GM18873 (cell line): Measurements from ENCODE around the gene MRI1.
"Not testable (repeated sequence)": the region's sequence is repeated elsewhere in the genome, so short reads cannot be mapped to it uniquely, and the experiment has no call there.

ENCODE experiments used
- ATAC-seq: cut with Tn5 transposase; IDR thresholded peaks from one replicate; pipeline ENCODE4 v1.9.1; 2021; ENCODE audit warnings: mild to moderate bottlenecking, moderate library complexity, moderate number of reproducible peaks; ENCODE audit not compliant: unreplicated experiment, low FRiP score

MRI1 gene

DNA sequence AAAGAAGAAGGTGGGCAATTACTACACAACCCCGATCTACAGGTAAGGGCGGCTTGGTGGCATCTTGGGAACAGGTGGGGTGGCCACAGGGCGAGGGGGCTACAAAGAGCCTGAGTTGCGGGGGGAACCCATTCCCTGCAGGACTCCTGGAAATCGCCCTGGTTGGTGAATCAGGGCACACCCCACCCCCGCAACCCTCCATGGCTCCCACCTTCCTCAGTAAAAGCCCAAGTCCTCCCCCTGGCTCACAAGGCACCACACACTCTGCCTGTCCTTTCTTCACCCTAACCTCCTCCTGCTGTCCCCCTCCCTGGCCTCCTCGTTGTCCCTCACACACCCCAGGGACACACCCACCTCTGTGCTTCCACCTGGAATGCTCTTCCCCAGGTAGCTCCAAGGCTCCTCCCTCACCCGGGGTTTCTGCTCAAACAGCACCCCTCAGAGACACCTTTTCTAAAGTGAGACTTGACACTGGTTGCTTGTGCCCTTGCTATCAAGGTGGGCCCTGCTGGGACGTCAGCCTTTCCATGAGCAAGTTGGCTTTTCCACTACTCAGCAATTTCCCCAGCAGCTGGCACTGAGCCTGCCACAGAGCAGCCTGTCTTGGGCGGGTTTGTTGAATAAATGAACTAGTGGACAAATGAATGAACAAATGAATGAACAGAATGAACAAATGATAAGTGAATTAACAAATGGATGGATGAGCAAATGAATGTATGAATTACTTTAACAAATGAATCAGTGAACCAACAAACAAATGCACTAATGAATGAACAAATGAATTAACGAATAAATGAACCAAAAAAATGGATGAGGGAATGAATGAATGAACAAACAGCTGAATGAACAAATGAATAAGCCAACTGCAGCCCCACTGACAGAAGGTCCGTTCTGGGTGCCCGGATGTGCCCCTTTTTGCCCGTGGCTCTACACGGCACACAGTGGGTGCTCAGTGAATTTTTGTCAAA, 6.2 kb upstream of the MRI1 start:
- no peak for ATAC-seq

DNA sequence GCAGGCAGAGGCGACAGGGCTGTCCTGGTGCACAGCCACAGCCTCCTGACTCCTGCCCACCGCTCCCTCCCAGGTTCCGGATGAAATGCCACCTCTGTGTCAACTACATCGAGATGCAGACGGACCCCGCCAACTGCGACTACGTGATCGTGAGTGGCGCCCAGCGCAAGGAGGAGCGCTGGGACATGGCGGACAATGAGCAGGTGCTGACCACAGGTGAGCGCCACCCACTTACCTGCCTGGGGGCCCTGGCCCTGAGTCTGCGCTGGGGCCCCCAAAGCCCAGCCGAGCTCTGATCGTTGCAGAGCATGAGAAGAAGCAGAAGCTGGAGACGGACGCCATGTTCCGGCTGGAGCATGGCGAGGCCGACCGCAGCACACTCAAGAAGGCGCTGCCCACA, 5.5 kb upstream of the MRI1 start:
- ATAC-seq: no peak

DNA sequence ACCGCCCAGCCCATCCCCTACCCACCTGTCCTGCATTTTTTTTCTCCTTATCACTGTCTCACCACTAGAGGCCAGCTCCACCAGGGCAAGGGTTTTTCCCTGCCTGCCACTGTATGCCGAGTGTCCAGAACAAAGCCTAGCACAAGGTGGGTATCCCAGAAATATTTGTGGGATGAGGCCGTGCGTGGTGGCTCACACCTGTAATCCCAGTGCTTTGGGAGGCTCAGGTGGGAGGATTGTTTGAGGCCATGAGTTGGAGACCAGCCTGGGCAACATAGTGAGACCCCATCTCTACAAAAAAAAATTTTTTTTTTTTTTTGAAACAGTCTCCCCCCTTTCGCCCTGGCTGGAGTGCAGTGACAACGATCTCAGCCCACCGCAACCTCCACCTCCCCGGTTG, 2.9 kb upstream of the MRI1 start:
- no peak for ATAC-seq

DNA sequence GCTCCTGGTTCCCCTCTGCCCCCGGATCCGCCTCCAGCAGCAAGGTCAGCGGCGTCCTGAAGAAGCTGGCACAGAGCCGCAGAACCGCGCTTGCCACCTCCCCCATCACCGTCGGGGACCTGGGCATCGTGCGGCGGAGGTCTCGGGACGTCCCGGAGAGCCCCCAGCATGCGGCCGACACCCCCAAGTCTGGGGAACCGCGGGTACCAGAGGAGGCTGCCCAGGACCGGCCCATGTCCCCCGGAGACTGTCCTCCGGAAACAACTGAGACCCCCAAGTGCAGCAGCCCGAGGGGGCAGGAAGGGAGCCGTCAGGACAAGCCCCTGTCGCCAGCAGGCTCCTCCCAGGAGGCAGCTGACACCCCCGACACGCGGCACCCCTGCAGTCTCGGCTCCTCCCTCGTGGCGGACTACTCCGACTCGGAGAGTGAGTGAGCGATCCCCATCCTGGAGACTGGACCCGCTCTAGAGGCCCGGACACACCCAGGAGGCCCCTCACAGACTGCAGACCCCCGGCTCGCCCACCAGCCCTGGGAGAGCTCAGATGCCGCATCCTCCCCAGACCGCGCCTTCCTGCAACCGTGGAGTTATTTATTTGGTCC, 1.6 kb upstream of the MRI1 start:
- no peak for ATAC-seq

DNA sequence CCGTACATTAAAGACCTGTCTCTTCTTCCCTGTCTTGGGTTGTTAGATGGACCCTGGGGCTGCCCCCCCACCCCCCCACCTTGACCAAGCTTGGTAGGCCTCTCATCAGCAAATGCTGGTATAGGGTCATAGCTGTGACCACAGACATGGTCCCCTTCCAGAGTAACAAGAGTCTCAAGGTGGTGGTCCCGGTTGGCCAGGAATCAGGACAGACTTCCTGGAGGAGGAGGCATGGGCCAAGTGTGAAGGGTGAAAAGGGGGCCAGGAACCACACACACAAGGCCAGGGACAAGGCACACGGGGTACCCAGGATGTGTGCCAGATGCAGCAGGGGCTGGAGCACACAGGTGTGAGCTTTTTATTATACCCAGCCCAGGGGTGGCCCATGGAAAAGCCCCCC, 1.1 kb upstream of the MRI1 start:
- no peak for ATAC-seq

DNA sequence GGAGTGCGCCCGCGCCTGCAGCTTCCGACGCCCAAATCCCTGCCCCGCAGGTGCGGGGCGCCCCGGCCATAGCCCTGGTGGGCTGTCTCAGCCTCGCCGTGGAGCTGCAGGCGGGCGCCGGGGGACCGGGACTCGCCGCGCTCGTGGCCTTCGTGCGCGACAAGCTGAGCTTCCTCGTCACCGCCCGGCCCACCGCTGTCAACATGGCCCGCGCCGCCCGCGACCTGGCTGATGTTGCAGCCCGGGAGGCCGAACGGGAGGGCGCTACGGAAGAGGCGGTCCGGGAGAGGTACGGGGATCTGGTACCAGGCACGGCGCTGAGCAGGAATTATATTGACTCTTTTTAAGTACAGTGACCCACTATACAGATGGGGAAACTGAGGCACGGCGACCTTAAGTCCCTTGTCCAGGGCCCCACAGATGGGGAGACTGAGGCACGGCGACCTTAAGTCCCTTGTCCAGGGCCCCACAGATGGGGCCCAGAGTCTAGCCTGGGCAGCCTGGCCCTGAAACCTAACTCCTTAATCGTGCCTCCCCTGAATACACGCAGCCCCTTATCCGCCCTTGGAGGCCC, 586 bp downstream of the MRI1 start:
- ATAC-seq: no peak

DNA sequence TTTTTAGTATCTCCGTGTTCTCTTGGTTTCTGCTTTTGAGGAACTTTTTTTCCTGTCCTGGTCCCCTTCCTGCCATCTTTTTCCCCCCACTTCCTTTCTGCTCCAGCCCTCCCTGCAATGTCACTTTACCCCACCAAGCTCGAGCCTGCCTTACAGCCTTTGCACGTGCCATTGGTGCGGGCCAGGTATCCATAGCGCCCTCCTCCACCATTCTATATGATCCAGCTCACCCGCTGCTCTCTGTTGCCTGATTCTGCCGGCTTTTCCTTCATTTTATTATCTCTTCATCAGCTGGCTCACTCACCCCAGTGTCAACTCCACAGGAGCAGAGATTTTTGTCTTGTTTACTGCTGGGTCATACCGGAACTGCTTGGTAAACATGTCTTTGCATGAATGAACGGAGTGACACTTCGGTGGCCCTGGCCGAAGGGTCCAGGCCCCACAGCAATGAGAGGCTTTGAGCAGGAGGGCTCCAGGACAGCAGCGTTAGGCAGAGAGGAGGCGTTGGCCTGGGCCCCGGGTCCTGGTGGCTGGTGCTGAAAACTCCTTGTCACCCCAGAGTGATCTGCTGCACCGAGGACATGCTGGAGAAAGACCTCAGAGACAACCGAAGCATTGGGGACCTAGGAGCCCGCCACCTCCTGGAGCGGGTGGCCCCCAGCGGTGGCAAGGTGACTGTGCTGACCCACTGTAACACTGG, 1.2 kb downstream of the MRI1 start:
- no peak for ATAC-seq

DNA sequence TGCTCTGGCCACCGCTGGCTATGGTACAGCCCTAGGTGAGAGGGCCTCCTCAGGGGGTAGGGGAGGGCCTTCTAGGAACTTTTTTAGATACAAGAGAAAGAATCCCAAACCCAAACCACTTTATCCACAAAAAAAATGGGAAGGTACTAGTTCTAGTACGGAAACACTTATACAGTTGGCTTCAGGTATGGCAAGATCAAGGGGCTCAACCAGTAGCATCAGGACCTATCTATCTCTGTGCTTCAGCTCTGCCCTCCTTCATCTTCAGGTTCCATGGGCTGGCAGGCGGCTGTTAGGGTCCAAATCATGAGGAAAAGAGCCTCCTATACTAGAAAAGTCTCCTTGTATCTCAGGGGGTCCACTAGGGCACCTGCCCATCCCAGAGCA, 1.8 kb downstream of the MRI1 start:
- ATAC-seq: no peak

DNA sequence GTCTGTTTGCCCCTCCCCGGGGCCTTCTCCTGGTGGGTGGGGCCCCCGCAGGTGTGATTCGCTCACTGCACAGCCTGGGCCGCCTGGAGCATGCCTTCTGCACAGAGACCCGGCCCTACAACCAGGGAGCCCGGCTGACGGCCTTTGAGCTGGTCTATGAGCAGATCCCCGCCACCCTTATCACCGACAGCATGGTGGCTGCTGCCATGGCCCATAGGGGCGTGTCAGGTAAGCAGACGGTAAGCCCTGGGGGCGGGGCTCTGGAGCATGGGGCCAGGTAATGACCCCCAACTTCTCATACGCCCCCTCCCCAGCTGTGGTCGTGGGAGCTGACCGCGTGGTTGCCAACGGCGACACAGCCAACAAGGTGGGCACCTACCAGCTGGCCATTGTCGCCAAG, 4.2 kb downstream of the MRI1 start:
- ATAC-seq: no peak

DNA sequence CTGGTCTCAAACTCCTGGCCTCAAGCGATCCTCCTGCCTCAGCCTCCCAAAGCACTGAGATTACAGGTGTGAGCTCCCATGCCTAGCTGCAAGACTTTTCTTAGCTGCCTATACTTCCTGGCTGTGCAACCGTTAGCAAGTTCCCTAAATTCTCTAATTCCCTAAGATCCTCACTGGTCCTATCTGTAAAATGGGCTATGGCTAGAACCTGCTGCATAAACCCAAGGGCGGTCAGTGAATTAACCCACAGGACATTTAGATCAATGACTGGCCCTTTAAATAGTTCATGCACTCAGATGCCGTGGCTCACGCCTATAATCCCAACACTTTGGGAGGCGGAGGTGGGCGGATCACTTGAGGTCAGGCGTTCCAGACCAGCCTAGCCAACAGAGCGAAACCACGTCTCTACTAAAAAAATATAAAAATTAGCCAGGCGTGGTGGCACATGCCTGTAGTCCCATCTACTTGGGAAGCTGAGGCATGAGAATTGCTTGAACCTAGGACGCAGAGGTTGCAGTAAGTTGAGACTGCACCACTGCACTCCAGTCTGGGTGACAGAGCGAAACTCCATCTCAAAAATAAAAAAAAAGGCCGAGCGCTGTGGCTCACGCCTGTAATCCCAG, 5.8 kb downstream of the MRI1 start:
- no peak for ATAC-seq

DNA sequence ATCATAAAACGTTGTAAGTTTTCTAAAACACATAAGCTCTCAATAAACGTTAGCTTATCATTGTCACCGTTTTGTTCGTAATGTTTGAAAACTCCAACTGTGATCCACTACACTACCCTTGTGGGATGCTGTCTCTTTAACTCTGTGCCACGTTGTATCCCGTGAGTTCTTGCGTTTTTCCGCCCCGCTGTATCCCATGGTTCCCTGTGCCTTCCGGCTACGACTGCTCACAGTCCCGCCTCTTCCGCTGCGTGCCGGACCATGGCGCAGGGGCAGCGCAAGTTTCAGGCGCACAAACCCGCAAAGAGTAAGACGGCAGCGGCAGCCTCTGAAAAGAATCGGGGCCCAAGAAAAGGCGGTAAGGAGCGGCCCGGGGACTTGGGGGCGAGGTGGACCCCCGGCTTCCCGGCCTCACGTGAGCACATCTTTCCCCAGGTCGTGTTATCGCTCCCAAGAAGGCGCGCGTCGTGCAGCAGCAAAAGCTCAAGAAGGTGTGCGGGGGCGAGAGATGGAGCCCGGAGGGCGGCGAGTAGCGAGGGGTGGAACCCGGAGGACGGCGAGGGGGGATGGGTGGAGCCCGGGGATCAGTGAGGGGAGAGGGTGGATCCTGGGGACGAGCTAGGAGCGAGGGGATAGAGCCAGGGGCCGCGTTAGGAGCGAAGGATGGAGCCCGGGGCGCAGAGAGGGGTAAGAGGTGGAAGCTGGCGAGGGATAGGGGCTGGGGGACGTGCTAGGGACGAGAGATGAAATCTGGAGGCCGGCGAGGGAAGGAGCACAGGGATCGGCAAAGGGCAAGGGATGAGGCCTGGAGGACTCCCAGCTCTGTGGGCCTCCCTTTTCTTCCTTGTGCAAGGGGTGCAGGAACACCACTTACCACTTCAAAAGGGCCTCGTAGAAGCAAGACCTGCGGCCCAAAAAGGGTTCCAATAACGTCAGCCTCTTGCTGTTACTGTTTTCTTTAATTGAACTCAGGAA, 10.2 kb downstream of the MRI1 start, which contains the start of gene C19orf53:
C19orf53 (plus strand) TSS at position 240 of the 975 bp plus-strand sequence; CDS start at position 262, 22 bp downstream.
- peak; percentile 81 for ATAC-seq

DNA sequence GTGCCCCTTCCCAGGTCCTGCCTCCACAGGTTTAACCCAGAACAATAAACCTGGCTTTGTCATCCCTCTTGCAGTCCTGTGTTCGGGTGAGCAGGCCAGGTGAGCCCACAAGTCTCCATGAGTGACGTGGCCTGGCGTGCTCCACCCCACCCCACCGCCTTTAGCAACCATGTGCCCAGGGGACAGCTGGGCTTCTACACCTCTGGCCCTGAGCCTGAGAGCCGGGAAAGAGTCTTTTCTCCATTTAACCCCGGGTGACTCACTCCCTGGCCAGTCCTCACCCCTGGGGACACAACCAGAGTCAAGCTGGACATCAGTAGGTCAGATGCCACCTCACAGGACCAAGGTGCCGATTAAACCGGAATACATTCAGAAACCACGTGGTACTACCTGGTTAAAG, 14.1 kb downstream of the MRI1 start:
- no peak for ATAC-seq

DNA sequence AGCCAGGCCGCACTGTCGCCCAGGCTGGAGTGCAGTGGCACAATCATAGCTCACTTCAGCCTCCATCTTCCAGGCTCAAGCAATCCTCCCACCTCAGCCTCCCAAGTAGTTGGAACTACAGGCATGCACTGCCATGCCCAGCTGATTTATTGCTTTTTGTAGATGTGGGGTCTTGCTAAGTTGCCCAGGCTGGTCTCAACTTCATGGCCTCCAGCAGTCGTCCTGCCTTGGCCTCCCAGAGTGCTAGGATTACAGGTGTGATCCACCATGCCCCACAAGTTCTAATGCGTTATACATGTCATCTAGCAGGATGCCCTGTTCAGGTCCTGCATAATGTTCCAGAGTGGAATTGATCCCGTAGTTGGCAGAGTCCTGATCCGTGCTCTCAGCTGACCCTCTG, 14.5 kb downstream of the MRI1 start:
- no peak for ATAC-seq

DNA sequence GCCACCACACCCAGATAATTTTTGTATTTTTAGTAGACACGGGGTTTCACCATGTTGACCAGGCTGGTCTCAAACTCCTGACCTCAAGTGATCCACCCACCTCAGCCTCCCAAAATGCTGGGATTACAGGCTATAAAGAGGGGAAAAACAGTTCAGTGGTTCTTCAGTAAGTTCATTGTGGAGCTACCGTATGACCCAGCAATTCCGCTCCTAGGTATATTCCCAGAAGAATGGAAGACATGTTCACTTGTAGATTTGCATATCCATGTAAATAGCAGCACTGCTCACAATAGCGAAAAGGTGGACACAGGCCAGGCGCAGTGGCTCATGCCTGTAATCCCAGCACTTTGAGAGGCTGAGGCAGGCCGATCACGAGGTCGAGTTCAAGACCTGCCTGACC, 15.5 kb downstream of the MRI1 start:
- ATAC-seq: not testable (repeated sequence)

DNA sequence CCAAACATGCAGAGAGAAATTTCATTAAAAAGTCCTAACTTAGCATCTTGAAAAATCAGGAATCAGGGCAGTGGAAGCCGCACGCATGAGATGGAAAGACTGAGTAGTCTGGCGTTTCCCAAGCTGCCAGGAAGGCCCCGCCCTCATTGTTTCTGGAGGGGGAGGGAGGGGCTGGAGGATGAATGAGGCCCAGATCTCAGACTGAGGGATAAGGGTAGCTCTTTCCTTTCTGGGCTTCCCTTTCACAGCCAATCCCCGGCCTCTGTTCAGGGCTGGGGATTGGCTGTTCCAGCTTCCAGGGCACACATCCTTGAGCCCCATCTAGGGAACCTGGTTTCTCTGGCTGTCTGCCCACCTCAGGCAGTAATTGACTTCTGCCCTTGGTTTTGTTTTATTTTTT, 17.2 kb downstream of the MRI1 start:
- no peak for ATAC-seq

DNA sequence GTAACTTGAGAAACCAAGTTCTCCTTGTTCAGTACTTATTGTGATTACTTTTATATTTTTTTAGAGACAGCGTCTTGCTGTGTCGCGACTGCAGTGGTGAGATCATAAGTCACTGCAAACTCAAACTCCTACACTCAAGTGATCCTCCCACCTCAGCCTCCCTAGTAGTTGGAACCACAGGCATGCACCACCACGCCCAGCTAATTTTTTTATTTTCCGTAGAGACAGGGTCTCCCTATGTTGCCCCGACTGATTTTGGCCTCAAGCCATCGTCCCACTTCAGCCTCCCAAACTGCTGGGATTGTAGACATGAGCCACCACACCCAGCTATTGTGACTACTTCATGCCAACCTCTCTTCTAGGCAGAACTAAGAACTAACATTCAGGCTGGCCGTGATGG, 18.2 kb downstream of the MRI1 start:
- no peak for ATAC-seq

DNA sequence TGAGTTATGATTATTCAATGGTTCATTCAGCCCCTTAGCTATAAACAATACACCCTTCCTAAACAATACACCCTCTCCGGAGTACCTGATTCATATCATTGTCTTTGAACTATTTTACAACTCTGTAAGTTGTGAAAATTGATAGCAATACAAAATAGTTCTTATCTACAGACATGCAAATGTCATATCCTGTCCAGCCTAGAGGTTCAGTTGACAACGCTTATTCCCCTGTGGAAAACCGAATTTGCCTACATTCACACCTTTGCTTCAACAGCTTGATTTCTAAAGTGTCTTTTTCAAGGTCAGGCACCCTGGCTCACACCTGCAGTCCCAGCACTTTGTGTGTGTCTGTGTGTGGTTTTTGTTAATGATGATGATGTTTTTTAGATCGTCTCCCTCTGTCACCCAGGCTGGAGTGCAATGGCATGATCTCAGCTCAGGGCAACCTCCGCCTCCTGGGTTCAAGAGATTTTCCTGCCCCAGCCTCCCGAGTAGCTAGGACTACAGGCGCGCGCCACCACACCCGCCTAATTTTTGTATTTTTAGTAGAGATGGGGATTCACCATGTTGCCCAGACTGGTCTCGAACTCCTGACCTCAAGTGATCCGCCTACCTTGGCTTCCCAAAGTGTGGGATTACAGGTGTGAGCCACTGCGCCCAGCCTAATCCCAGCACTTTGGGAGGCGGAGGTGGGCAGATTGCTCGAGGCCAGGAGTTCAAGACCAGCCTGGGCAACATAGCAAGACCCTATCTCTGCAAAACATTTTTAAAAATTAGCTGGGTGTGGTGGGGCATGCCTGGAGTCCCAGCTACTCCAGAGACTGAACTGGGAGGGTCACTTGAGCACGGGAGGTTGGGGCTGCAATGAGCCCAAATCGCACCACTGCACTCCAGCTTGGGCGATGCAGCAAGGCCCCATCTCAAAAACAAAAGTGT, 19.5 kb downstream of the MRI1 start:
- ATAC-seq: no peak

DNA sequence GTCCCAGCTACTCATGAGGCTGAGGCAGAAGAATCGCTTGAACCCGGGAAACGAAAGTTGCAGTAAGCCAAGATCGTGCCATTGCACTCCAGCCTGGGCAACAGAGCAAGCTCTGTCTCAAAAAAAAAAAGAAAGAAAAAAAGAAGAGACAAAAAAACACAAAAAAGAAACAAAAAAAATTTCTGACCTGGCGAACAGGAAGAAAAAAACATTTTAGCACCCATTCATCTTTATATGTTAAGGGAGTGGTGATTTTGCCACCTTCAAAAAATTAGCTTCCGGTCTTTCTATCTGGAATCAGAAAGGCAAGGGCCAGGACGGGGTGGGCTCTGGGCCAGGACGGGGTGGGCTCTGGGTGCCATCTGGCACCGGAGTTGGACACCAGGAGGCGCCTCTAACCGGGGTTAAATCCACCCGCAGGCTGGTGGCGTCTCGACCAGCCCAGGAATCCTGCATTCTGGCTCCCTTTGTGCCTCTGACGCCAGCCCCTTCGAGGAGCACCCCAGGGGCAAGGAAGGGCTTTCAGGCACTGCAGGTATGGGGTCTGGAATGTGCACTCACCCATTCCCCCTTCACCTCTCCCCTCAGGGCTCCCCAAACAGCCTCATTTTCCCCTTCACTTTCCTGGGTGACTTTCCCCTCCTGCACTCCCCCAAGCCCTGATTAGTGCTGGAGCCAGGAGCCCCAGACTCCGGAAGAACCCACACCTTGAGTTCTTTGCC, 20.6 kb downstream of the MRI1 start:
- no peak for ATAC-seq
